MM.1S (cell line): Measurements from ENCODE around the gene RBAK.

Experiments used
- EZH2 ChIP-seq: fragments of 300-600 bp; sonication (generic); optimal IDR thresholded peaks from 2 replicates; pipeline ENCODE3; 2017; ENCODE audit warnings: low read depth, mild to moderate bottlenecking, antibody characterized with exemption, low read length, mixed read lengths
- TF ChIP-seq, protein P1 (sequence below): fragments of 300-600 bp; sonication (generic); IDR thresholded peaks from 2 replicates; pipeline ENCODE4 v1.5.1; 2016; ENCODE audit warnings: antibody characterized with exemption, low read length, mixed read lengths

DNA sequence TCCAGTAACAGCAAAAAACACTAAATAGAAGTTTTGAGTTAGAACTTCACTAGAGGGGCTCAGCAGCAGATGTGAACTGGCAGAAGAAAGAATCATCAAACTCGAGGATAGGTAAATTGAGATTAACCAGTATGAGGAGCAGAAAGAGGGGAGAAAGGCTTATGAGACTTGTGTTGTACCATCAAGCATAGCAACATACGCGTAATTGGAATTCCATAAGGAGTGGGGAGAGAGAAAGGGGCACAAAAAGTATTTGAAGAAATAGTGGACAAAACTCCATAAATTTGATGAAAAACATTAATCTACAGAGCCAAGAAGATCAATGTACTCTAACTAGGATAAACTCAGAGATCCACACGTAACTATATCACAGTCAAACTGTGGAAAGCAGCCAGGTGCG is 48.3 kb downstream of the RBAK start:
- TF ChIP-seq, protein P1, sequence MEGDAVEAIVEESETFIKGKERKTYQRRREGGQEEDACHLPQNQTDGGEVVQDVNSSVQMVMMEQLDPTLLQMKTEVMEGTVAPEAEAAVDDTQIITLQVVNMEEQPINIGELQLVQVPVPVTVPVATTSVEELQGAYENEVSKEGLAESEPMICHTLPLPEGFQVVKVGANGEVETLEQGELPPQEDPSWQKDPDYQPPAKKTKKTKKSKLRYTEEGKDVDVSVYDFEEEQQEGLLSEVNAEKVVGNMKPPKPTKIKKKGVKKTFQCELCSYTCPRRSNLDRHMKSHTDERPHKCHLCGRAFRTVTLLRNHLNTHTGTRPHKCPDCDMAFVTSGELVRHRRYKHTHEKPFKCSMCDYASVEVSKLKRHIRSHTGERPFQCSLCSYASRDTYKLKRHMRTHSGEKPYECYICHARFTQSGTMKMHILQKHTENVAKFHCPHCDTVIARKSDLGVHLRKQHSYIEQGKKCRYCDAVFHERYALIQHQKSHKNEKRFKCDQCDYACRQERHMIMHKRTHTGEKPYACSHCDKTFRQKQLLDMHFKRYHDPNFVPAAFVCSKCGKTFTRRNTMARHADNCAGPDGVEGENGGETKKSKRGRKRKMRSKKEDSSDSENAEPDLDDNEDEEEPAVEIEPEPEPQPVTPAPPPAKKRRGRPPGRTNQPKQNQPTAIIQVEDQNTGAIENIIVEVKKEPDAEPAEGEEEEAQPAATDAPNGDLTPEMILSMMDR = no peak
- TF ChIP-seq EZH2 = no peak
